Aorta (tissue), 5 donors: ENCODE results near the gene VEZT. TPM values are rescaled to one million over a fixed set of nuclear protein-coding genes. Genes with fewer than 3 reads are reported as not detected.

Source experiments
- ATAC-seq: fragments of 200-7000 bp; cut with Tn5 transposase; one replicate; pipeline ENCODE4 v1.9.1; 2022; ENCODE audit warnings: moderate library complexity; ENCODE audit not compliant: low FRiP score
- DNase-seq, 2 donors: peaks; one replicate each; pipeline ENCODE4 v3.0.0-alpha.2; 2020
- H3K27ac ChIP-seq, 2 donors: one replicate each; pipeline ENCODE4 v1.5.1; 2013; ENCODE audit warnings: low read length in 2 of 2, mild to moderate bottlenecking in 2 of 2, moderate library complexity in 2 of 2, control low read depth in 1 of 2, inconsistent platforms in 1 of 2, low read depth in 1 of 2
- H3K27me3 ChIP-seq, 2 donors: one replicate each; pipeline ENCODE4 v1.6.1; 2013; ENCODE audit warnings: control low read depth in 1 of 2, low read length in 1 of 2, mild to moderate bottlenecking in 1 of 2, moderate library complexity in 1 of 2; ENCODE audit not compliant: insufficient read depth in 2 of 2, control insufficient read depth in 1 of 2
- H3K36me3 ChIP-seq, 2 donors: one replicate each; pipeline ENCODE4 v1.6.1; 2013; ENCODE audit warnings: control low read depth in 1 of 2, low read length in 1 of 2, mild to moderate bottlenecking in 1 of 2; ENCODE audit not compliant: insufficient read depth in 2 of 2, control insufficient read depth in 1 of 2
- H3K4me1 ChIP-seq, 2 donors: one replicate each; pipeline ENCODE4 v1.6.1; 2013; ENCODE audit warnings: low read length in 2 of 2, control low read depth in 1 of 2, mild to moderate bottlenecking in 1 of 2, moderate library complexity in 1 of 2; ENCODE audit not compliant: insufficient read depth in 2 of 2, control insufficient read depth in 1 of 2
- H3K4me3 ChIP-seq, 2 donors: one replicate each; pipeline ENCODE4 v1.5.1; 2013; ENCODE audit warnings: low read length in 2 of 2, control low read depth in 1 of 2, mild to moderate bottlenecking in 1 of 2
- H3K9me3 ChIP-seq: one replicate; pipeline ENCODE4 v1.6.1; 2013; ENCODE audit warnings: mild to moderate bottlenecking, low read length; ENCODE audit not compliant: control insufficient read depth
- WGBS, 2 donors: extraction: QIAGEN DNeasy Blood & Tissue Kit; methylation state at CpG; one replicate each; pipeline ENCODE4 v1.1.7; 2013; 5-methylcytosine and 5-hydroxymethylcytosine counted together
- intact Hi-C, 2 donors: fragments of 100-400 bp; cut with DNase I; formaldehyde crosslinking; loops; one replicate each; pipeline versions ENCODE4 v1.14.2 to v1.15.0; 2022
- polyA plus RNA-seq, 2 donors: library from polyadenylated mRNA; stranded (reverse); fragments of 200-250 nt; gene quantifications; one replicate each; pipeline ENCODE4 v1.2.3, GENCODE V29; 2013
- total RNA-seq, 2 donors: library from RNA; stranded (reverse); fragmentation: NEBNext Ultra II Directional; extraction: Animal tissue kit (Norgen Biotek cat#: 25700); gene quantifications; one replicate each; pipeline ENCODE4 v1.2.1, GENCODE V29; 2021
- donor health status: healthy with polysubstance abuse.
- donor health status: Bipolar disorder and iron deficiency.
- donor health status: DM: no; HTN: no; CAD: no.
- donor health status: DM: no; HTN: no; CAD: no.
- donor health status: DM: yes; HTN: yes; CAD: no.

VEZT gene
- total and polyA plus RNA-seq, 4 donors, result 39.0 to 103 (median 68.9) TPM

DNA sequence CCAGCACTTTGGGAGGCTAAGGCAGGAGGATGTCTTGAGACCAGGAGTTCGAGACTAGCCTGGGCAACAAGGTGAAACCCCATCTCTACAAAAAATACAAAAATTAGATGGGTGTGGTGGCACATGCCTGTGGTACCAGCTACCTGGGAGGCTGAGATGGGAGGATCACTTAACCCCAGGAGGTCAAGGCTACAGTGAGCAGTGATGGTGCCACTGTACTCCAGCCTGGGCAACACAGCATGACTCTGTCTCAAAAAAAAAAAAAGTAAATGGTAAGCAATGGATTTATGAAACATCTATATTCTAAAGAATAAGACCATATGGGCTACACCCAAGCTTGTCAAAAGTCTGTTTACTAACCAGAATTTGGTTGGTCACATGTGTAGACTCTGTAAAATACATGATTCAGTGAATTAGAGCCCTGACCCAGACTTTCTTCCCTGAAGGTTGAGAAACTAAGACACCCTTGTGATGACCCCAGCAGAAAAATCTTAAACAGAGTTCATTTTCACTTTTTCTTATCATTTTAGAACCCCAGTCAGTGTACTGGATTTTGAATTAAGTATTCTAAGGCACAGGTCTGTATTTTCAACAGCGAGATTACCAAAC lies 12.5 kb upstream of the VEZT start:
- peaks cover 0 to 15% of the 10 kb centered on the region in 2 donors for H3K4me1 ChIP-seq
- DNase-seq (no peak), ATAC-seq (no peak)
- 97 to 98% methylated on average over 2 of the region's 2 CpGs for WGBS, 2 donors
- H3K9me3 ChIP-seq, result no peaks in the 10 kb centered on the region
- H3K27me3 ChIP-seq, result no peaks in the 10 kb centered on the region
- intact Hi-C loops, result no loop called here
- H3K36me3 ChIP-seq, result no peaks in the 10 kb centered on the region
- peak overlapping the region in 1 of 2 donors; percentile 67 for H3K27ac ChIP-seq
- no peak overlapping the region for H3K4me3 ChIP-seq

DNA sequence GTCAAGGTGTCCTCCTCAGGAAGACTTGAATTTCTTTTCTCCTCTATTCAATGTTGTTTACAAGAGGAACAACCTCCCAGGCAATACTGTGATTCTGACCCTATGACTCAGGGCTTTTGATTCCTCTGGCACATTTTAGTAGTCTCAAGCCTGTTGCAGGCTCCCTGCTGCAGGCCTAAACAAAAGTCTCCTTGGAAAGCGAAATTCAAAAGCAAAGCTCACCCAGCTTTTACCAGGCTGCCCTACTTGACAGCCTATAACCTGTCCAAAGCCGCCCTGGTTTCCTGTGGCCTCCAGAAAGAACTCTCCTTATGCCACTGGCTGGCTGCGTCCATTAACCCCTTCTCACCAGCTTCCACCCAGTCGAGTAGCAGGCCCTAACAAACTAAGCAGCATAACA lies 11.9 kb upstream of the VEZT start:
- Histone ChIP-seq H3K27me3 (no peaks in the 10 kb centered on the region), H3K27ac (peak overlapping the region; percentile 55 to 82), H3K4me1 (peaks cover 0 to 15% of the 10 kb centered on the region in 2 donors), H3K9me3 (no peaks in the 10 kb centered on the region), H3K36me3 (no peaks in the 10 kb centered on the region), H3K4me3 (no peak overlapping the region)
- intact Hi-C loops, result no loop called here
- 31 to 36% methylated on average over 4 of the region's 4 CpGs for WGBS, 2 donors
- ATAC-seq, result peak; percentile 61
- DNase-seq, result peak in 1 of 2 donors; percentile 47

DNA sequence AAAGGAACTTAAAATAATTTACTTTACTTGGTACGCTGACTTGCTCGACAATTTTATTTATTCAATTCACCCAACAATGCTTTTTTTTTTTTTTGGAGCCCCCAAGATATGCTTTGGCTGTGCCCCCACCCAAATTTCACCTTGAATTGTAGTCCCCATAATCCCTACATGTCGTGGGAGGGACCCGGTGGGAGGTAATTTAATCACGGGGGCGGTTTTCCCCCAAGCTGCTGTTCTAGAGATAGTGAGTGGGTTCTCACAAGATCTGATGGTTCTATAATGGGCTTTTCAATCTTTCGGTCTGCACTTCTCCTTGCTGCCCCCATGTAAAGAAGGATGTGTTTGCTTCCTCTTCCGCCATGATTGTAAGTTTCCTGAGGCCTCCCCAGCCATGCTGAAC lies 10.7 kb upstream of the VEZT start:
- Histone ChIP-seq H3K27me3 (no peaks in the 10 kb centered on the region), H3K36me3 (no peaks in the 10 kb centered on the region), H3K9me3 (no peaks in the 10 kb centered on the region), H3K4me1 (peaks cover 0 to 15% of the 10 kb centered on the region in 2 donors), H3K27ac (no peak overlapping the region), H3K4me3 (no peak overlapping the region)
- intact Hi-C loops, result no loop called here
- DNase-seq (no peak), ATAC-seq (no peak)
- 95 to 97% methylated on average over 8 of the region's 8 CpGs for WGBS, 2 donors

DNA sequence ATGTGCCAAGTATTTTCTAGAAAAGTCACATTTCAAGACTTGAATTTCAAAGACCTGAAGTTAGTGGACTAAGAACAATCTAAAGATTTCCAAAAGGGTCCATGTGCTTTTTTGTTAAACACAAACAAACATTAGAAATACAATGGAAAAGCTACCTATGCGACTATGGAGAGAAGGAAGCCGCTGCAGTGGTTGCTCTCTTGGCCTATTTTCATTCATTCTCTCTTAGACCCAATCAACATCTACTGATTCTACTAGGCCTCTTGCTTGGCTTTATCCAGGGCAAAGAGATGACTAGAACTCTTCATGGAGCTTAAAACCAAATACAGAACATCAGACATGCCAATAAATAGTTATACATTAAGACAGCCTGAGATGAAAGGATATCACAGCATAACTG lies 10.2 kb upstream of the VEZT start:
- intact Hi-C loops, result no loop called here
- no peaks in the 10 kb centered on the region for H3K9me3 ChIP-seq
- peaks cover 0 to 15% of the 10 kb centered on the region in 2 donors for H3K4me1 ChIP-seq
- DNase-seq (no peak), ATAC-seq (no peak)
- 83 to 93% methylated on average over 2 of the region's 2 CpGs for WGBS, 2 donors
- no peak overlapping the region for H3K27ac ChIP-seq
- no peaks in the 10 kb centered on the region for H3K27me3 ChIP-seq
- no peaks in the 10 kb centered on the region for H3K36me3 ChIP-seq
- H3K4me3 ChIP-seq, result no peak overlapping the region

- peaks cover 0 to 13% of the 10 kb centered on the region in 2 donors for H3K4me1 ChIP-seq
- no peaks in the 10 kb centered on the region for H3K9me3 ChIP-seq
- no peak for DNase-seq
- H3K27me3 ChIP-seq, result no peaks in the 10 kb centered on the region
- ATAC-seq, result no peak
- WGBS, 2 donors, result 79 to 85% methylated on average over 7 of the region's 7 CpGs
- H3K4me3 ChIP-seq, result no peak overlapping the region
- no peaks in the 10 kb centered on the region for H3K36me3 ChIP-seq
- intact Hi-C loops, result no loop called here
- H3K27ac ChIP-seq, result no peak overlapping the region
These were observed 8.9 kb upstream of the VEZT start for GRCh38 chr12:95208678-95209077.

GRCh38 chr12:95212586-95212985 lies 5.0 kb upstream of the VEZT start:
- H3K4me1 ChIP-seq, result peaks cover 0 to 2% of the 10 kb centered on the region in 2 donors
- intact Hi-C loops, result no loop called here
- no peak for DNase-seq
- H3K27me3 ChIP-seq, result no peaks in the 10 kb centered on the region
- no peaks in the 10 kb centered on the region for H3K9me3 ChIP-seq
- ATAC-seq, result no peak
- no peak overlapping the region for H3K27ac ChIP-seq
- H3K36me3 ChIP-seq, result no peaks in the 10 kb centered on the region
- 89 to 93% methylated on average over 4 of the region's 4 CpGs for WGBS, 2 donors
- H3K4me3 ChIP-seq, result no peak overlapping the region

DNA sequence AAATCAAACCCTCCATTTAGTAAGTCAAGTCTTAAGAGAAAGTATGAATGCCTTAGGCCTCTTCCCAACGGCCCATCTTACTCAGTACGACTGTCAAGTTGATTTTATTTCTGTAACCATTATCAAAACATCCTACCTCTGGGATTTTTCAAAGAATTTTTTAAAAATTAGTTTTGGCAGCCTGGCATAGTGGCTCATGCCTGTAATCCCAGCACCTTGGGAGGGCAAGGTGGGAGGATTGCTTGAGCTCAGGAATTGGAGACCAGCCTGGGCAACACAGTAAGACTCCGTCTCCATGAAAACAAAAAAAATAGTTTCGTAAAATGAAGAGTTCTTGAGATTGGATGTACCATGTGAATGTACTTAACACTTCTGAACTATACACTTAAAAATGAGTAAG lies 4.5 kb upstream of the VEZT start:
- Histone ChIP-seq H3K9me3 (no peaks in the 10 kb centered on the region), H3K4me1 (peaks cover 0 to 2% of the 10 kb centered on the region in 2 donors), H3K4me3 (no peak overlapping the region), H3K27me3 (no peaks in the 10 kb centered on the region), H3K27ac (no peak overlapping the region), H3K36me3 (no peaks in the 10 kb centered on the region)
- WGBS, 2 donors, result 84 to 86% methylated on average over 4 of the region's 4 CpGs
- intact Hi-C loops, result no loop called here
- DNase-seq, result no peak
- ATAC-seq, result no peak

GRCh38 chr12:95213928-95214327 lies 3.7 kb upstream of the VEZT start:
- H3K27ac ChIP-seq, result no peak overlapping the region
- ATAC-seq, result no peak
- H3K27me3 ChIP-seq, result no peaks in the 10 kb centered on the region
- 98 to 100% methylated on average over 1 of the region's 1 CpG for WGBS, 2 donors
- H3K36me3 ChIP-seq, result no peaks in the 10 kb centered on the region
- intact Hi-C loops, result no loop called here
- DNase-seq, result no peak
- peaks cover 0 to 2% of the 10 kb centered on the region in 2 donors for H3K4me1 ChIP-seq
- H3K9me3 ChIP-seq, result no peaks in the 10 kb centered on the region
- no peak overlapping the region for H3K4me3 ChIP-seq

DNA sequence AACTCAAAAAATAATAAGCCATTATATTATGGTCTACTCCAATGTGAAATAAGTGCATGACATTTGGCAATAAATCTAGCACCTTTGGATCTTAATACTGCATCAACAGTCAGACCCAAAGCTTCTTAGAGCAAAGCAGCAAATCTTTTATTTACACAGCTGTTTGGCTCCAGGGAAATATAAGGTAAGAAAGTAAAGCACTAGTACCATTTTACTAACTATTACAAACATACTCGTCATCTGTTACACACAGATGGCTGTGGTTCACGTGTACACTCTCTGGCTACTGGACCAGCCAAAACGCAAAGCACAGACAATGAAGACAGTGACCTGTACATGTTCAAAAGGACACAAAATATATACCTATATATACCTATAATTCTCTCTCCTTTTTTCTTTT lies 3.1 kb upstream of the VEZT start:
- DNase-seq, result no peak
- H3K27ac ChIP-seq, result no peak overlapping the region
- 84 to 87% methylated on average over 3 of the region's 3 CpGs for WGBS, 2 donors
- intact Hi-C loops, result no loop called here
- ATAC-seq, result no peak
- H3K4me3 ChIP-seq, result no peak overlapping the region
- peaks cover 0 to 2% of the 10 kb centered on the region in 2 donors for H3K4me1 ChIP-seq
- H3K36me3 ChIP-seq, result no peaks in the 10 kb centered on the region
- no peaks in the 10 kb centered on the region for H3K27me3 ChIP-seq
- no peaks in the 10 kb centered on the region for H3K9me3 ChIP-seq
